SK-N-MC (cell line): ENCODE results near the gene KLHL6.

Source experiments
- EZH2 ChIP-seq: fragments of 200-600 bp; sonication (generic); IDR thresholded peaks from one replicate; pipeline ENCODE4 v1.6.1; 2017; ENCODE audit warnings: antibody characterized with exemption
- FOXP2 ChIP-seq: optimal IDR thresholded peaks from 2 replicates; pipeline ENCODE3; 2011; ENCODE audit warnings: mild to moderate bottlenecking, moderate library complexity; ENCODE audit not compliant: insufficient read depth; ENCODE audit errors: extremely low read length, control extremely low read depth
- POLR2AphosphoS5 ChIP-seq: IDR thresholded peaks from 2 replicates; pipeline ENCODE4 v1.6.1; 2012; ENCODE audit warnings: mild to moderate bottlenecking, low read depth, low read length, borderline replicate concordance

GRCh38 chr3:183577346-183577745 lies 21.8 kb upstream of the KLHL6 start:
- no peak for TF ChIP-seq POLR2AphosphoS5
- no peak for TF ChIP-seq EZH2
- no peak for TF ChIP-seq FOXP2
